ENCODE measurements around the gene NPC1L1.
A peak's percentile ranks its signal among the peaks of the same experiment; 100 is the strongest.

NPC1L1 gene

GRCh38 chr7:44486001-44486400 is 55.1 kb downstream of the NPC1L1 start:
- no peak for DNase-seq (ENCODE audit: low spot score)
- no peak for TF ChIP-seq CTCF (IDR thresholded peaks at IDR 0.05; ENCODE audit: extremely low read depth, missing control alignments)

- DNase-seq (ENCODE audit: low spot score): no peak
- TF ChIP-seq CTCF (IDR thresholded peaks at IDR 0.05; ENCODE audit: extremely low read depth, missing control alignments): no peak
Observed at GRCh38 chr7:44484482-44485313, 56.4 kb downstream of the NPC1L1 start.

GRCh38 chr7:44482502-44483485 is 58.3 kb downstream of the NPC1L1 start:
- DNase-seq (ENCODE audit: low spot score): no peak
- TF ChIP-seq CTCF (IDR thresholded peaks at IDR 0.05; ENCODE audit: extremely low read depth, missing control alignments): no peak

- TF ChIP-seq CTCF (IDR thresholded peaks at IDR 0.05; ENCODE audit: extremely low read depth, missing control alignments): no peak
- DNase-seq (ENCODE audit: low spot score): no peak
Observed at GRCh38 chr7:44477938-44478337, 63.2 kb downstream of the NPC1L1 start.

GRCh38 chr7:44477063-44477830 is 63.9 kb downstream of the NPC1L1 start:
- DNase-seq (ENCODE audit: low spot score): peak; percentile 67
- peak; percentile 86 for TF ChIP-seq CTCF (IDR thresholded peaks at IDR 0.05; ENCODE audit: extremely low read depth, missing control alignments)

GRCh38 chr7:44476313-44476712 is 64.8 kb downstream of the NPC1L1 start:
- no peak for TF ChIP-seq CTCF (IDR thresholded peaks at IDR 0.05; ENCODE audit: extremely low read depth, missing control alignments)
- DNase-seq (ENCODE audit: low spot score): no peak

Data from GM20000 (cell line).